Thoracic aorta (tissue), 2 donors: Measurements from ENCODE around the gene PXDN. TPM values are rescaled to one million over a fixed set of nuclear protein-coding genes. Genes with fewer than 3 reads are reported as not detected.

Experiments
- ATAC-seq: fragments of 150-250 bp; one replicate; pipeline ENCODE4 v1.8.0; 2017; ENCODE audit warnings: low read depth; ENCODE audit not compliant: insufficient number of reproducible peaks, low FRiP score
- DNase-seq: peaks from one replicate; pipeline ENCODE4 v3.0.0-alpha.2; 2020; ENCODE audit warnings: low spot score
- H3K27ac ChIP-seq, 2 donors: fragments of 200-600 bp; sonication (generic); 1 replicate in 1 of 2; 2 replicates in 1 of 2; pipeline ENCODE4 v1.5.1; 2016; ENCODE audit warnings: mild to moderate bottlenecking in 2 of 2, moderate library complexity in 2 of 2
- H3K27me3 ChIP-seq: fragments of 200-600 bp; sonication (generic); replicated peaks from 2 replicates; pipeline ENCODE4 v1.6.0; 2016; ENCODE audit warnings: mild to moderate bottlenecking; ENCODE audit not compliant: insufficient read depth
- H3K36me3 ChIP-seq: fragments of 200-600 bp; sonication (generic); one replicate; pipeline ENCODE4 v1.5.1; 2016
- H3K4me1 ChIP-seq, 2 donors: fragments of 200-600 bp; sonication (generic); 1 replicate in 1 of 2; 2 replicates in 1 of 2; pipeline versions ENCODE4 v1.5.1 to v1.6.0; 2016; ENCODE audit warnings: low read depth in 2 of 2, mild to moderate bottlenecking in 1 of 2; ENCODE audit not compliant: control insufficient read depth in 1 of 2
- H3K4me3 ChIP-seq: fragments of 200-600 bp; sonication (generic); 2 replicates; pipeline ENCODE4 v1.5.1; 2016; ENCODE audit warnings: mild to moderate bottlenecking
- H3K9me3 ChIP-seq: fragments of 200-600 bp; sonication (generic); 2 replicates; pipeline ENCODE4 v1.5.1; 2016
- CTCF ChIP-seq: fragments of 200-600 bp; sonication (generic); IDR thresholded peaks from one replicate; pipeline ENCODE4 v1.5.1; 2019; ENCODE audit warnings: antibody characterized with exemption
- total RNA-seq, 2 donors: library from RNA; depleted of rRNA; stranded (reverse); fragments of >200 nt; gene quantifications; one replicate each; pipeline versions ENCODE4 v1.1.0 to v1.2.3, GENCODE V29; 2016

The PXDN gene
- total RNA-seq, 2 donors from 2014 or later = 97.5 to 114 TPM

DNA sequence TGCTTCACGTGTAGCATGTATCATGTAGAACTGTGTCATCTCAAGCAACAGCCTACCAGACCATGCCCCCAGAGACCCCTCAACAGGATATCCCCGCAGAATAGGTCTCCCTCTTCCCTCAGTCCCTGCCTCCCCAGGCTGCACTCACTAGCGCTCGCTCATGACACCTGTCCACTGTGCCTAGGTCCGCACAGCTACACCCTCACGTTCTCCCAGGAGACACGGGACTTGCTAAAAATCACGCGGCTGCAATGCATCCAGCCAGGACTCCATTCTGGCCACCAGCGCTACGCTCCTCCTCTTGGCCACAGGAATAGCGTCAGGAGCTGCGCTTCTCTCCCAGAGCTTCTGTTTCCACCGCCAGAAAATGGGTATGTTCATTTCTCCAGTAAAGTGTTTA is 2.5 kb downstream of the PXDN start:
- no peak for ATAC-seq
- H3K4me3 ChIP-seq = peak overlapping the region; percentile 94

DNA sequence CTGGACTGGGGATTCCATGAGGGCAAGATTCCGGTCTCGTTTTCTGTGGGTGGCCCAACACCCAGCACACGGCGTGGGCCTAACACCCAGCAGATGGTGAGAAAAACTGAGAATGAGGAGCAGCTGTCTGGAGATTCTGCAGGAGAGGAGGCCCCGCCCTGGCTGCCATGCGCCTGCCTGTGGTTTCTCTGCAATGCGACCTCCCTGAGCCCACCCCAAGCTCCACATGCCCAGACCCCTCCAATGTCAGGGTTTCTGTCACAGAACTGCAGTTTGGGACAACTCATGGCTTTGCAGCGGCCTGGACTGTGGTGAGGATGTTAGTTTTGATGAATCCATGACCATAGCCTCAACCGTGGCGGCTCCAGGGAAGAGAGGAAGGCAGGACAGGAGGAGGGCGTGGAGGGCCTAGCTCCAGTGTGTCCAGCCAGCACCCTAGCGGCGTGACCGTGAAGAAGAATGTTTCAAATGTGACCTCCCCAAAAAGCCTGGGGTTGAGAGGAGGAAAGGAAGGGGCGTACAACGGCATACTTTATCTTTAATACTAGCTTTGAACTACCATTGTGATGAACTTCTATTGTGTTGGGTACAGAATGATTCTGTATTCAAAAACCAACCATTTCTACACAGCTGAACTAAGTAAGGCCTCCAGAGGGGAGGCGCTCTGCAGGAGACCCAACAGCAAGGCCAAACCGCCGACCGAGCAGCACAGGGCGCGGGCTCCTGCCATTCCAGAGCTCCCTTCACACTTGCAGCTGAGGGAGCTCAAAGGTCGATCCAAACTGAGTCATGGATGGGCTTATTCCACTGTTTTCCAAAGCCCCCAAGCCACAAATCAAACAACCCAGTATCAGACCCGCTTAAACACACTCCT is 3.4 kb downstream of the PXDN start:
- no peak for ATAC-seq
- DNase-seq = no peak

More for the DNA sequence above, 2.5 kb downstream of the PXDN start:
- Histone ChIP-seq H3K27me3 (no peaks in the 10 kb centered on the region), H3K9me3 (no peaks in the 10 kb centered on the region), H3K27ac (peak overlapping the region; percentile 96 to 99), H3K36me3 (no peaks in the 10 kb centered on the region), H3K4me1 (peaks cover 18 to 63% of the 10 kb centered on the region in 2 donors)
- DNase-seq = no peak
- TF ChIP-seq CTCF = no peak

DNA sequence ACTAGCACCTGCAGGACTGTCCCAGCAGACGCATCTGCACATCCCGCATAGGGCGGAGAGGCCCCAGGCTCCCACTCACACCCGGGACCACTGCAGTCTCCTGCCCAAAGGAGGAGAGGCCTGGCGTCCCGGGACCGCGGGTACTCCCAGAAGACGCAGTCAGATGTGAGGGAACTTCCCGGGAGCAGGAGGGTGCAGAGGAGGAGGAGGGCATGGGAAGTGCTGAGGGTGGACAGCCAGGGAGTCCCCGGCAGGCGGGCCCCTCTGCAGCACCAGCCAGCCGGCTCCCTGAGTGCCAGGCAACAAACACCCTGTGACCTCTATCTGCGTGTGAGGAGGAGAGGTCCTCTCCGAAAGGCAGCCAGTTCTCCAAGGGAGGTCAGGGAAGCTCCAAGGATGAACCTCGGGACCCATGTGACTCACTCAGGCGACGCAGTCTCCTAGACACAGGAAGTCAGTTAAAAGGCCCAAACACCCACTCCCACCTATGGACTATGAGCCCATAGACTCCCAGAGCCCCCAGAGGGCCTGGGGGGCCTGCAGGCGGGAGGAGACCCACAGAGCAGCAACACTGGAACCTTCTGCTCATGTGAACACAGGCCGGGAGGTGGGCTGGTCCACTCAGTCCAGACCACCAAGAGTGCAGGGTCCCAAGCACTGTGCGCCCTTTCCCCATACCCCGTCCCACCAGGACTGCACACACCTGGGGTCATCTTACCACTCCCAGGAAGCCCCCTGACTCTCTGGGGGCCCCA is 4.2 kb downstream of the PXDN start:
- DNase-seq (no peak), ATAC-seq (no peak)
- peak overlapping the region; percentile 26 for H3K4me3 ChIP-seq
- TF ChIP-seq CTCF = no peak
- H3K9me3 ChIP-seq = peaks cover 3% of the 10 kb centered on the region
- no peaks in the 10 kb centered on the region for H3K36me3 ChIP-seq
- peak overlapping the region; percentile 76 to 96 for H3K27ac ChIP-seq
- no peaks in the 10 kb centered on the region for H3K27me3 ChIP-seq
- peaks cover 18 to 59% of the 10 kb centered on the region in 2 donors for H3K4me1 ChIP-seq

More for the DNA sequence above, 3.4 kb downstream of the PXDN start:
- H3K27me3 ChIP-seq = no peaks in the 10 kb centered on the region
- H3K4me1 ChIP-seq = peaks cover 18 to 67% of the 10 kb centered on the region in 2 donors
- no peak overlapping the region for H3K4me3 ChIP-seq
- no peaks in the 10 kb centered on the region for H3K9me3 ChIP-seq
- H3K27ac ChIP-seq = peak overlapping the region; percentile 96 to 99
- no peaks in the 10 kb centered on the region for H3K36me3 ChIP-seq
- TF ChIP-seq CTCF = no peak

DNA sequence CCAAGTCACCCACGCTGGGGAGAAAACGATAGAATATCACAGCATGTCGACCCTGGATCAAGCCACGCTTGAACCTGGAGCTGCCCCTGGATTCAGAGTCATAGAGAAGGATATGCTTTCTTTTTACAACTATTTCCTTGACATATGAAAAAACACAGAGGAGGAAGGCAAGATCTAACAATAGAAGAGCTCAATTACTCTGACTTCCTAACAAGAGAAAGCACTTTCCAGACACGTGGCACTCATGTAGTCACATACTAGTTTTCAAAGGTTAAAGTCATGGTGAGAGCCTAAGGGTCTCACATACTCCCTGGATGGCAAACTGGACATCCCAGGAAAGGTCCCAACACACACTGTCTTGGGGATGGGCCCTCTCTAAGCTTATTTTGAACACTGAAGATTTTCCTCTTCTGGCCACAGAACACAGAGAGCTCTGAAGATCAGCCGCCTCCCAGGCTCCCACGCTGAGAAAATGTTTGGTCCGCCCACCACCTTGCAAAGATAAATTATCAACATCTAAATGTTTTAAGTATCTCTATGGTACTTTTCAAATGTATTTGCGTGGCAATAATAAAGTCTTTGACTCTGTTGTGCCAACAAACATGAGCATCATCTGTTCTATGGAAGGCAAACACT is 4.9 kb downstream of the PXDN start:
- H3K36me3 ChIP-seq = no peaks in the 10 kb centered on the region
- DNase-seq = no peak
- peak overlapping the region; percentile 76 to 96 for H3K27ac ChIP-seq
- H3K27me3 ChIP-seq = no peaks in the 10 kb centered on the region
- no peak for ATAC-seq
- H3K4me1 ChIP-seq = peaks cover 18 to 58% of the 10 kb centered on the region in 2 donors
- no peak for TF ChIP-seq CTCF
- H3K4me3 ChIP-seq = peak overlapping the region; percentile 26
- H3K9me3 ChIP-seq = peaks cover 3% of the 10 kb centered on the region
